ENCODE results near the gene TBL1Y.
"Not testable (repeated sequence)": the region's sequence is repeated elsewhere in the genome, so short reads cannot be mapped to it uniquely, and the experiment has no call there.

The TBL1Y gene

GRCh38 chrY:6910372-6911252 lies at the start of gene TBL1Y:
TBL1Y (plus strand) TSS chrY:6910697; CDS start chrY:7025085, 114,388 bp downstream.
- in situ Hi-C loops (cut with HindIII; ENCODE audit: low pct_ligation_motif_present, low pct_unique_long_range_greater_than_20kb, low sequenced_read_pairs): no loop called here
- DNase-seq: no peak

GRCh38 chrY:6894496-6894895 lies 16.0 kb upstream of the TBL1Y start:
- no peak for DNase-seq
- in situ Hi-C loops (cut with HindIII; ENCODE audit: low pct_ligation_motif_present, low pct_unique_long_range_greater_than_20kb, low sequenced_read_pairs): no loop called here

- no peak for DNase-seq
- in situ Hi-C loops (cut with HindIII; ENCODE audit: low pct_ligation_motif_present, low pct_unique_long_range_greater_than_20kb, low sequenced_read_pairs): no loop called here
These were observed 15.3 kb upstream of the TBL1Y start for GRCh38 chrY:6895236-6895635.

- DNase-seq; in situ Hi-C loops (cut with HindIII; ENCODE audit: low pct_ligation_motif_present, low pct_unique_long_range_greater_than_20kb, low sequenced_read_pairs): not testable (repeated sequence)
These were observed 8.4 kb upstream of the TBL1Y start for GRCh38 chrY:6902116-6902515.

GRCh38 chrY:6907591-6907990 lies 2.9 kb upstream of the TBL1Y start:
- DNase-seq: no peak
- in situ Hi-C loops (cut with HindIII; ENCODE audit: low pct_ligation_motif_present, low pct_unique_long_range_greater_than_20kb, low sequenced_read_pairs): no loop called here

GRCh38 chrY:6908021-6908420 lies 2.5 kb upstream of the TBL1Y start:
- DNase-seq; in situ Hi-C loops (cut with HindIII; ENCODE audit: low pct_ligation_motif_present, low pct_unique_long_range_greater_than_20kb, low sequenced_read_pairs): not testable (repeated sequence)

- in situ Hi-C loops (cut with HindIII; ENCODE audit: low pct_ligation_motif_present, low pct_unique_long_range_greater_than_20kb, low sequenced_read_pairs): no loop called here
- no peak for DNase-seq
These were observed 1.4 kb upstream of the TBL1Y start for GRCh38 chrY:6909118-6909521.

GRCh38 chrY:6909856-6910255 lies 641 bp upstream of the TBL1Y start:
- DNase-seq: no peak
- in situ Hi-C loops (cut with HindIII; ENCODE audit: low pct_ligation_motif_present, low pct_unique_long_range_greater_than_20kb, low sequenced_read_pairs): no loop called here

GRCh38 chrY:6911253-6911881 lies 870 bp downstream of the TBL1Y start, which contains the start of gene AMELY:
AMELY (minus strand) TSS chrY:6911752; CDS start chrY:6872608, 39,144 bp downstream.
- no peak for DNase-seq
- in situ Hi-C loops (cut with HindIII; ENCODE audit: low pct_ligation_motif_present, low pct_unique_long_range_greater_than_20kb, low sequenced_read_pairs): no loop called here

GRCh38 chrY:6913362-6913761 lies 2.9 kb downstream of the TBL1Y start:
- in situ Hi-C loops (cut with HindIII; ENCODE audit: low pct_ligation_motif_present, low pct_unique_long_range_greater_than_20kb, low sequenced_read_pairs): no loop called here

GRCh38 chrY:6921061-6921460 lies 10.6 kb downstream of the TBL1Y start:
- in situ Hi-C loops (cut with HindIII; ENCODE audit: low pct_ligation_motif_present, low pct_unique_long_range_greater_than_20kb, low sequenced_read_pairs): no loop called here
- DNase-seq: no peak

More at GRCh38 chrY:6913362-6913761, 2.9 kb downstream of the TBL1Y start:
- DNase-seq: no peak

GRCh38 chrY:6928265-6928664 lies 17.8 kb downstream of the TBL1Y start:
- in situ Hi-C loops (cut with HindIII; ENCODE audit: low pct_ligation_motif_present, low pct_unique_long_range_greater_than_20kb, low sequenced_read_pairs): no loop called here
- no peak for DNase-seq

- in situ Hi-C loops (cut with HindIII; ENCODE audit: low pct_ligation_motif_present, low pct_unique_long_range_greater_than_20kb, low sequenced_read_pairs): no loop called here
- no peak for DNase-seq
These were observed 18.7 kb downstream of the TBL1Y start for GRCh38 chrY:6929237-6929636.

- no peak for DNase-seq
- in situ Hi-C loops (cut with HindIII; ENCODE audit: low pct_ligation_motif_present, low pct_unique_long_range_greater_than_20kb, low sequenced_read_pairs): no loop called here
These were observed 21.4 kb downstream of the TBL1Y start for GRCh38 chrY:6931779-6932396.

- in situ Hi-C loops (cut with HindIII; ENCODE audit: low pct_ligation_motif_present, low pct_unique_long_range_greater_than_20kb, low sequenced_read_pairs): no loop called here
- DNase-seq: no peak
These were observed 25.0 kb downstream of the TBL1Y start for GRCh38 chrY:6935497-6935896.

GRCh38 chrY:6947695-6948094 lies 37.2 kb downstream of the TBL1Y start:
- DNase-seq: no peak
- in situ Hi-C loops (cut with HindIII; ENCODE audit: low pct_ligation_motif_present, low pct_unique_long_range_greater_than_20kb, low sequenced_read_pairs): no loop called here

GRCh38 chrY:6948378-6948777 lies 37.9 kb downstream of the TBL1Y start:
- in situ Hi-C loops (cut with HindIII; ENCODE audit: low pct_ligation_motif_present, low pct_unique_long_range_greater_than_20kb, low sequenced_read_pairs): no loop called here
- DNase-seq: no peak

GRCh38 chrY:6949947-6950346 lies 39.5 kb downstream of the TBL1Y start:
- in situ Hi-C loops (cut with HindIII; ENCODE audit: low pct_ligation_motif_present, low pct_unique_long_range_greater_than_20kb, low sequenced_read_pairs): no loop called here
- DNase-seq: no peak

- DNase-seq: no peak
- in situ Hi-C loops (cut with HindIII; ENCODE audit: low pct_ligation_motif_present, low pct_unique_long_range_greater_than_20kb, low sequenced_read_pairs): no loop called here
These were observed 54.2 kb downstream of the TBL1Y start for GRCh38 chrY:6964732-6965131.
